Neutrophil (primary cell): ENCODE measurements around the gene GPC6.

ENCODE experiments used
- H3K27ac ChIP-seq: fragments of 200-600 bp; sonication (generic); 2 replicates; pipeline ENCODE4 v1.5.1; 2016; ENCODE audit warnings: mild to moderate bottlenecking, moderate library complexity
- H3K27me3 ChIP-seq: fragments of 200-600 bp; sonication (generic); 2 replicates; pipeline ENCODE4 v1.6.0; 2016; ENCODE audit warnings: mild to moderate bottlenecking
- H3K36me3 ChIP-seq: fragments of 200-600 bp; sonication (generic); 2 replicates; pipeline ENCODE4 v1.5.1; 2017
- H3K4me1 ChIP-seq, 2 experiments: fragments of 200-600 bp in 1 of 2; sonication (generic) in 1 of 2; 1 replicate in 1 of 2; 2 replicates in 1 of 2; pipeline versions ENCODE4 v1.5.1 to v1.6.1; 2013 to 2016; ENCODE audit warnings: low read depth in 1 of 2, low read length in 1 of 2, mild to moderate bottlenecking in 1 of 2, moderate library complexity in 1 of 2; ENCODE audit not compliant: control insufficient read depth in 1 of 2, insufficient read depth in 1 of 2
- H3K4me3 ChIP-seq, 2 experiments: fragments of 200-600 bp in 1 of 2; sonication (generic) in 1 of 2; 1 replicate in 1 of 2; 2 replicates in 1 of 2; pipeline ENCODE4 v1.5.1; 2013 to 2016; ENCODE audit warnings: low read depth in 1 of 2, low read length in 1 of 2, mild to moderate bottlenecking in 1 of 2, moderate library complexity in 1 of 2
- H3K9me3 ChIP-seq: fragments of 200-600 bp; sonication (generic); 2 replicates; pipeline ENCODE4 v1.5.1; 2016
- CTCF ChIP-seq: fragments of 200-600 bp; sonication (generic); IDR thresholded peaks from 2 replicates; pipeline ENCODE4 v1.5.1; 2016; ENCODE audit warnings: antibody characterized with exemption

GPC6 gene

GRCh38 chr13:93344048-93344705, 117.6 kb downstream of the GPC6 start:
- H3K27ac ChIP-seq: no peak overlapping the region
- H3K27me3 ChIP-seq: no peaks in the 10 kb centered on the region
- no peak for TF ChIP-seq CTCF
- H3K36me3 ChIP-seq: no peaks in the 10 kb centered on the region
- no peak overlapping the region for H3K4me3 ChIP-seq
- no peaks in the 10 kb centered on the region for H3K9me3 ChIP-seq
- no peaks in the 10 kb centered on the region for H3K4me1 ChIP-seq

DNA sequence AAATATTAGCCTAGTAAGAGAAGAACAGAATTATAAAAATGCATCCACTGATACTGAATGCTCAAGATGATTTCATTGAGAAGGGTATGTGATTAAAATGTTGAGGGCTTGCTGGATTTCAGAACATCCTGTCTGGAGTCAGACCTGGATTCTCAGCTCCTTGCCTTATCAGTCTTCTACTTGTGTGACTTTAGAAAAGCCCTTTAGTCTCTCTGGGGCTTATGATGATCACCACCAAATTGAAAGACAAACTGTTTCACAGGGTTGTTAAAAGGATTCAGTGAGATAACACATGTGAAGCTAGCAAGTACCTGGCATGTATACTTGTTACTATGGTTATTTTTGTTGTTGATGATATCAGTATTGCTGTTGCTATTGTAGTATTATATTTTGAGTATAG, 118.4 kb downstream of the GPC6 start:
- Histone ChIP-seq H3K9me3 (no peaks in the 10 kb centered on the region), H3K4me3 (no peak overlapping the region), H3K36me3 (no peaks in the 10 kb centered on the region), H3K4me1 (no peaks in the 10 kb centered on the region), H3K27me3 (no peaks in the 10 kb centered on the region), H3K27ac (no peak overlapping the region)
- TF ChIP-seq CTCF: no peak

- H3K27ac ChIP-seq: no peak overlapping the region
- H3K36me3 ChIP-seq: no peaks in the 10 kb centered on the region
- no peak for TF ChIP-seq CTCF
- no peak overlapping the region for H3K4me3 ChIP-seq
- H3K4me1 ChIP-seq: no peaks in the 10 kb centered on the region
- H3K9me3 ChIP-seq: no peaks in the 10 kb centered on the region
- H3K27me3 ChIP-seq: no peaks in the 10 kb centered on the region
Measured at GRCh38 chr13:93345770-93346169, 119.2 kb downstream of the GPC6 start.

- H3K4me1 ChIP-seq: no peaks in the 10 kb centered on the region
- no peaks in the 10 kb centered on the region for H3K27me3 ChIP-seq
- H3K4me3 ChIP-seq: no peak overlapping the region
- no peak for TF ChIP-seq CTCF
- H3K9me3 ChIP-seq: no peaks in the 10 kb centered on the region
- H3K36me3 ChIP-seq: no peaks in the 10 kb centered on the region
- no peak overlapping the region for H3K27ac ChIP-seq
Measured at GRCh38 chr13:93352616-93353015, 126.0 kb downstream of the GPC6 start.

- Histone ChIP-seq H3K4me3 (no peak overlapping the region), H3K27ac (no peak overlapping the region), H3K36me3 (no peaks in the 10 kb centered on the region), H3K9me3 (no peaks in the 10 kb centered on the region), H3K4me1 (no peaks in the 10 kb centered on the region), H3K27me3 (no peaks in the 10 kb centered on the region)
- no peak for TF ChIP-seq CTCF
Measured at GRCh38 chr13:93355094-93355493, 128.5 kb downstream of the GPC6 start.
